Tongue (tissue), 2 donors: ENCODE data around the gene KRT20. TPM values are rescaled to one million over a fixed set of nuclear protein-coding genes. Genes with fewer than 3 reads are reported as not detected.

Source experiments
- DNase-seq: peaks from one replicate; pipeline ENCODE4 v3.0.0-alpha.2; 2015
- total RNA-seq: library from RNA; depleted of rRNA; stranded (reverse); fragments of >200 nt; gene quantifications from one replicate; pipeline ENCODE4 v1.2.3, GENCODE V29; 2014

KRT20 gene
- total RNA-seq, 1 donor from 2014 or later, result 0.51 TPM

- no peak for DNase-seq
These were observed 34.6 kb downstream of the KRT20 start for GRCh38 chr17:40850293-40850972.

GRCh38 chr17:40849723-40850122 lies 35.3 kb downstream of the KRT20 start:
- DNase-seq, result no peak

- DNase-seq, result no peak
These were observed 36.3 kb downstream of the KRT20 start for GRCh38 chr17:40848583-40849235.

DNA sequence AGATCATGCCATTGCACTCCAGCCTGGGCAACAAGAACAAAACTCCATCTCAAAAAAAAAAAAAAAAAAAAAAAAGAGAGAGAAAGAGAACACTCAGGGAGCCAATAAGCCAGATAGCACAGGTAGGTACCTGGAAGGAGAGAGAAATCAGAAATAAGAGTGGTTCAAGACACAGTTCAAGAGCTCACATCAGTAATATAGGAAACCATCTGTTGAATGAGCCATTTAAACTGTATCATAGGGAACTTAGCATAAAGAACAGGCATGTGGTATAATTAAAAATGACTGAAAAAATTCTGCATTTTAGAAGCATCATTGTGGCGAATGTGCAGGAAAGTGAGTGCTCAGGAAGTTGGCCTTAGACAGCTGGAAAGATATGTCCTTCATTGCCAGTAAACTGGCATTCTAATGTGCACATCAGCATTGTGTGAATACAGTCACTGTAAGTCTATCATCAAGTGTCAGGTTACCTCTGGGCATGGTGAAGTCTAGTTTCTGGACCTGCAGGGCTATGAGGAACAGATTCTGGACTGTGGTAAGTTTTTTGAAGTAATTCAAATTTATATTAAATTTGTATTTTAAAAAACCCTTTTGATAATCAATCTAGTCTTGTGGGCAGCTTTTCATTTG lies 38.4 kb downstream of the KRT20 start:
- DNase-seq, result no peak

- DNase-seq, result no peak
These were observed 40.4 kb downstream of the KRT20 start for GRCh38 chr17:40844671-40845107.

DNA sequence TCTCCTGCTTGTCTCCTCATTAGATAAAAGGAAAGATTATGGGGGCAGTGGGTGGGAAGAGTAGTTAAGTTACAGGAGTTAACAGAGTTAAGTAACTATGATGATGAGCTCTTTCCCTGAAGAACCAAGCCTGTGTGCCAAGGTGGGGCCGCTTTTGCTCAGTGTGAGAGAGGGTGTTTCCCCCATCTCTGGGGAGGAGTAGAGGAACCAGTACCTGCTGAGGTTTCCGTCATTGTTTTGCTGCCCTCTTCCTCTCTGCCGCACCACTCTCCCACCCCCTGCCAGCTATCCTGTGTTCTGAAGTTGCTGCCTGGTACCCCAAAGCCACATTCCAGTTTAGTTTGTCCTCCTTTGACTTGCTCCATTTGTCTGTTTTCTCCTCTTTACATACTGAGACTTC lies 41.8 kb downstream of the KRT20 start:
- no peak for DNase-seq

DNA sequence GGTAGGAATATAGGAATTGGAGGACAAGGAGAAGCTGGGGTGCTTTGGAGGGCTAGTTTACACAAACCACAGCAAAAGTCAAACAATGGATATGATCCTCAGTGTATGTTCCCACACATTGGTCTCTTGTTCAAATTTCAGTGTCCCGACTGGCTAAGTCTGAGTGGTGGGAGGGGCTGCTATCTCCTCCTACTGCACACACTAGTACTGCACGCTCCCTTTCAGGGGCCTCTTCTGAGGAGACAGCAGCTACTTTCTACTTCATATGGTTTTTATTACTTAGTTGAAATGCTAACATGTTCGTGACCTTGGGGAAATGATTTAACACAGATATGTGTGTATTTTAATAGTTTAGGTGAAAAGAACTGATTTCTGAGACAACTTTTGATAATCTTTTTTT lies 43.8 kb downstream of the KRT20 start:
- peak; percentile 34 for DNase-seq

- DNase-seq, result no peak
These were observed 45.8 kb downstream of the KRT20 start for GRCh38 chr17:40839194-40839593.

- DNase-seq, result no peak
These were observed 49.0 kb downstream of the KRT20 start for GRCh38 chr17:40836020-40836419.

DNA sequence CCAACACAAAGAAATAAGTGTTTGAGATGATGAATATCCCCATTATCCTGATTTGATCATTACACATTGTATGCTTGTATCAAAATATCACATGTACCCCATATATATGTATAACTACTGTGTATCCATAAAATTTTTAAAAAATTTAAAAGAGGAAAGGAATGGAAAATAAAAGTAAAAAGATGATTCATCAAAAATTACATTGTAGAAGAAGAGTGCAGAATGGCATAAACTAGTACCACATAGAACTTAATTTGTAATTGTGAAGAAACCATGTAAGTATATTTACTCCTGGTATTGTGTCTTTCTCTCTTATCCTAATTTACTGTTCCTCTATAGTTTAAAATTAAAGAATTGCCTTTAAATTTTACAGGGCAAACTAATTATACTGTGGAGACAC lies 51.2 kb downstream of the KRT20 start:
- no peak for DNase-seq

- no peak for DNase-seq
These were observed 52.2 kb downstream of the KRT20 start for GRCh38 chr17:40832840-40833239.

DNA sequence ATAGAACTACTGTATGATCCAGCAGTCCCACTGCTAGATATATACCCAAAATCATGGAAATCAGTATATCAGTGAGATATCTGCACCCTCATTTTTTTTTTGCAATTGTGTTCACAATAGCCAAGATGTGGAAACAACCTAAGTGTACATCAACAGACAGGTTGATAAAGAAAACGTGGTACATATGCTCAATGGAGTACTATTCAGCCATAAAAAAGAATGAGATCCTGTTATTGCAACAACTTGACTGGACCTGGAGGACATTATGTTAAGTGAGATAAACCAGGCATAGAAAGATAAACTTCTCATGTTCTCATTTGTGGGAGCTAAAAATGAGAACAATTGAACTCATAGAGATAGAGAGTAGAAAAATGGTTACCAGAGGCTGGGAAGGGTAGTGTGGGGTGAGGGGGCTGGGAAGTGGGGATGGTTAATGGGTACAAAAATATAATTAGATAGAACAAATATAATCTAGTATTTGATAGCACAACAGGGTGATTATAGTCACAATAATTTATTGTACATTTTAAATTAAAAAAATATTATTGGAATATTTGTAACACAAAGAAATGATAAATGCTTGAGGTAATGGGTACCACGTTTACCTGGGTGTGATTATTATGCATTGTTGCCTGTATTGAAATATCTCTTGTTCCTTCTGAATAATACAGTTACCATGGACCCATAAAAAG lies 54.8 kb downstream of the KRT20 start:
- DNase-seq, result no peak

- peak; percentile 13 for DNase-seq
These were observed 56.5 kb downstream of the KRT20 start for GRCh38 chr17:40828454-40829044.

DNA sequence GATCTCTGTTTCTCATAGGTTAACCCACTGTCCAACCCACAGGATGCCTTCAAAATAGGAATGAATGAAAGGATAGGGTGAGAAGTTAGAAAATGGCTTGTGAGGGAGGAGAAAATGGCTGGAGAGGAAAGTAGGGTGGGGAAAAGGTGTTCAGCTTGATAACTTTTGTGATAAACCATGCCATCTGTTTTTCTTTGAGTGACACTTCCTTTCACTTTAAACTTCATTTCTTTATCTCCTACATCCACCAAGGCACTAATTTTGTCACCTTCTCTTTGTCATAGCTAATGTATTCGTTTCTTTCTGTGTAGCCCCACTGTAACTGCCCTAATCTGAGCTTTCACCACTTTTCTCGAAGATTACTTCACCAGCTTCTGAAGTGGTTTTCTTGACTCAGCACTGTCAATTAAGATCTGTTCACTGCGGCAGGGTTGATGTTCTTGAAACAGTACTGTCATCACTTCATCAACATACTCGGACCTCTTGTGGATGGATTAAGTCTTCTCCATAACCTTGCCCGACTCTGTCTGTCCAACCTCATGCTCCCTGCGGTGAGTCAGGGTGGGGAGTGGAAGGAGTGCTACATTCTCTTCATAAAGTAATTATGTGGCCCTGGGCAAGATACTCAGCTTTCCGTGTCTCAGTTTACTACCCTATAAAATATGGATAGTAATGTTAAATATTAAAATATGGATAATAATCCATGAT lies 57.1 kb downstream of the KRT20 start:
- peak; percentile 12 for DNase-seq

Other genes with a start within 250 kb of the KRT20 start
- gene SMARCE1, start 237.4 kb downstream of the KRT20 start, total RNA-seq, result 101 TPM
- not detected for gene KRT222, start 220.1 kb downstream of the KRT20 start, total RNA-seq
- 0.31 TPM for gene KRT24, start 181.5 kb downstream of the KRT20 start, total RNA-seq
- not detected for gene KRT25, start 129.9 kb downstream of the KRT20 start, total RNA-seq
- not detected for gene KRT26, start 113.0 kb downstream of the KRT20 start, total RNA-seq
- gene KRT27, start 102.7 kb downstream of the KRT20 start, total RNA-seq, result not detected
- gene KRT28, start 85.3 kb downstream of the KRT20 start, total RNA-seq, result not detected
- 13.6 TPM for gene KRT10, start 62.6 kb downstream of the KRT20 start, total RNA-seq
- gene KRT12, start 18.0 kb downstream of the KRT20 start, total RNA-seq, result not detected
- gene KRT23, start 52.4 kb upstream of the KRT20 start, total RNA-seq, result 26.3 TPM
- 1.8 TPM for gene KRT39, start 81.7 kb upstream of the KRT20 start, total RNA-seq
- gene KRT40, start 99.1 kb upstream of the KRT20 start, total RNA-seq, result 7.7 TPM
- gene KRTAP3-3, start 108.9 kb upstream of the KRT20 start, total RNA-seq, result not detected
- not detected for gene KRTAP3-2, start 114.7 kb upstream of the KRT20 start, total RNA-seq
- not detected for gene KRTAP3-1, start 123.9 kb upstream of the KRT20 start, total RNA-seq
- not detected for gene KRTAP1-5, start 142.0 kb upstream of the KRT20 start, total RNA-seq
- not detected for gene KRTAP1-4, start 145.0 kb upstream of the KRT20 start, total RNA-seq
- gene KRTAP1-3, start 149.6 kb upstream of the KRT20 start, total RNA-seq, result not detected
- not detected for gene KRTAP1-1, start 156.2 kb upstream of the KRT20 start, total RNA-seq
- gene KRTAP2-1, start 162.1 kb upstream of the KRT20 start, total RNA-seq, result not detected
- not detected for gene KRTAP2-2, start 170.0 kb upstream of the KRT20 start, total RNA-seq
- not detected for gene KRTAP2-3, start 174.9 kb upstream of the KRT20 start, total RNA-seq
- not detected for gene KRTAP2-4, start 180.6 kb upstream of the KRT20 start, total RNA-seq
- not detected for gene KRTAP4-7, start 198.9 kb upstream of the KRT20 start, total RNA-seq
- not detected for gene KRTAP4-8, start 212.9 kb upstream of the KRT20 start, total RNA-seq
- gene KRTAP4-16, start 217.0 kb upstream of the KRT20 start, total RNA-seq, result not detected
- not detected for gene KRTAP4-9, start 220.1 kb upstream of the KRT20 start, total RNA-seq
- gene KRTAP4-11, start 233.1 kb upstream of the KRT20 start, total RNA-seq, result not detected
- gene KRTAP4-12, start 238.9 kb upstream of the KRT20 start, total RNA-seq, result not detected